Fibroblast of mammary gland (primary cell): ENCODE measurements around the gene GNG4.
A peak's percentile ranks its signal among the peaks of the same experiment; 100 is the strongest.

ENCODE experiments used
- DNase-seq: peaks from one replicate; pipeline ENCODE4 v3.0.0-alpha.2; 2010; ENCODE audit warnings: low read depth
- H3K4me3 ChIP-seq: 2 replicates; pipeline ENCODE4 v1.5.1; 2011; ENCODE audit warnings: low read depth, mild to moderate bottlenecking, low read length, moderate library complexity; ENCODE audit not compliant: control insufficient read depth
- CTCF ChIP-seq: conservative IDR thresholded peaks from 2 replicates; pipeline ENCODE4 v1.5.1; 2011; ENCODE audit warnings: low read depth, low read length, inconsistent platforms; ENCODE audit not compliant: control insufficient read depth, insufficient read depth

Gene GNG4

GRCh38 chr1:235513495-235514366, 135.9 kb downstream of the GNG4 start:
- peak; percentile 98 for TF ChIP-seq CTCF
- peak; percentile 78 for DNase-seq
- no peak overlapping the region for H3K4me3 ChIP-seq

- no peak overlapping the region for H3K4me3 ChIP-seq
- DNase-seq: peak; percentile 49
- TF ChIP-seq CTCF: peak; percentile 4
Observed at GRCh38 chr1:235511470-235512240, 137.9 kb downstream of the GNG4 start.

- no peak for DNase-seq
- H3K4me3 ChIP-seq: no peak overlapping the region
- no peak for TF ChIP-seq CTCF
Observed at GRCh38 chr1:235510823-235511222, 138.8 kb downstream of the GNG4 start.

- no peak overlapping the region for H3K4me3 ChIP-seq
- TF ChIP-seq CTCF: no peak
- no peak for DNase-seq
Observed at GRCh38 chr1:235507623-235508022, 142.0 kb downstream of the GNG4 start.

- TF ChIP-seq CTCF: peak; percentile 58
- peak; percentile 98 for DNase-seq
- peak overlapping the region; percentile 77 for H3K4me3 ChIP-seq
Observed at GRCh38 chr1:235504494-235505222, 144.9 kb downstream of the GNG4 start.

GRCh38 chr1:235504122-235504493, 145.5 kb downstream of the GNG4 start, which contains the start of gene B3GALNT2:
Gene B3GALNT2 (minus strand): TSS chr1:235504452. CDS start chr1:235504252, 200 bp downstream.
- no peak for DNase-seq
- peak within 1 kb of the TSS; percentile 77 for H3K4me3 ChIP-seq
- TF ChIP-seq CTCF: no peak
